Fibroblast of lung (primary cell): Measurements from ENCODE around the gene CLEC18B.
"Not testable (repeated sequence)": the region's sequence is repeated elsewhere in the genome, so short reads cannot be mapped to it uniquely, and the experiment has no call there.

Source experiments
- CTCF ChIP-seq, 2 donors: IDR thresholded peaks in 1 of 2; conservative IDR thresholded peaks in 1 of 2; 1 replicate in 1 of 2; 2 replicates in 1 of 2; pipeline ENCODE4 v1.5.1; 2011 to 2012; ENCODE audit warnings: low read length in 2 of 2, control low read depth in 1 of 2, inconsistent platforms in 1 of 2, low read depth in 1 of 2, mild to moderate bottlenecking in 1 of 2
- EZH2 ChIP-seq: IDR thresholded peaks from 2 replicates; pipeline ENCODE4 v1.5.1; 2012; ENCODE audit warnings: low read length, control low read depth, mild to moderate bottlenecking; ENCODE audit errors: missing control alignments

GRCh38 chr16:74428493-74428892 is 7.2 kb upstream of the CLEC18B start:
- not testable (repeated sequence) for TF ChIP-seq CTCF (conservative IDR thresholded peaks at IDR 0.05 in 1 of 2, IDR thresholded peaks at IDR 0.05 in 1 of 2; ENCODE audit: low read depth in 1 of 2, low read length in 2 of 2); EZH2
